ENCODE results near the gene NHSL2.

Gene NHSL2

GRCh38 chrX:72079607-72080006 lies 169.0 kb downstream of the NHSL2 start:
- Mint-ChIP-seq H3K4me3 (no peak overlapping the region), H3K27ac (peak overlapping the region; percentile 74), H3K36me3 (ENCODE audit: low read depth) (no peaks in the 10 kb centered on the region), H3K4me1 (peaks cover 48% of the 10 kb centered on the region), H3K9me3 (peaks cover 79% of the 10 kb centered on the region), H3K27me3 (ENCODE audit: low read depth, poor library complexity) (peaks cover 15% of the 10 kb centered on the region)
- DNase-seq = no peak
- TF ChIP-seq CTCF (IDR thresholded peaks at IDR 0.05) = no peak

- DNase-seq = no peak
- Mint-ChIP-seq H3K27me3 (ENCODE audit: low read depth, poor library complexity) (peaks cover 15% of the 10 kb centered on the region), H3K36me3 (ENCODE audit: low read depth) (no peaks in the 10 kb centered on the region), H3K9me3 (peaks cover 80% of the 10 kb centered on the region), H3K4me1 (peaks cover 48% of the 10 kb centered on the region), H3K27ac (no peak overlapping the region), H3K4me3 (no peak overlapping the region)
- no peak for TF ChIP-seq CTCF (IDR thresholded peaks at IDR 0.05)
Observed at GRCh38 chrX:72080150-72080549, 169.5 kb downstream of the NHSL2 start.

- Mint-ChIP-seq H3K4me1 (peaks cover 50% of the 10 kb centered on the region), H3K27ac (no peak overlapping the region), H3K4me3 (no peak overlapping the region), H3K36me3 (ENCODE audit: low read depth) (no peaks in the 10 kb centered on the region), H3K27me3 (ENCODE audit: low read depth, poor library complexity) (peaks cover 15% of the 10 kb centered on the region), H3K9me3 (peaks cover 81% of the 10 kb centered on the region)
- no peak for DNase-seq
- TF ChIP-seq CTCF (IDR thresholded peaks at IDR 0.05) = no peak
Observed at GRCh38 chrX:72080800-72081199, 170.2 kb downstream of the NHSL2 start.

GRCh38 chrX:72081605-72082320 lies 171.1 kb downstream of the NHSL2 start:
- Mint-ChIP-seq H3K36me3 (ENCODE audit: low read depth) (peaks cover under 1% of the 10 kb centered on the region), H3K27ac (peak overlapping the region; percentile 57), H3K9me3 (peaks cover 80% of the 10 kb centered on the region), H3K4me3 (no peak overlapping the region), H3K27me3 (ENCODE audit: low read depth, poor library complexity) (peaks cover 15% of the 10 kb centered on the region), H3K4me1 (peaks cover 53% of the 10 kb centered on the region)
- DNase-seq = no peak
- TF ChIP-seq CTCF (IDR thresholded peaks at IDR 0.05) = no peak

- TF ChIP-seq CTCF (IDR thresholded peaks at IDR 0.05) = no peak
- H3K9me3 Mint-ChIP-seq = peaks cover 84% of the 10 kb centered on the region
- peaks cover 9% of the 10 kb centered on the region for H3K27me3 Mint-ChIP-seq (ENCODE audit: low read depth, poor library complexity)
- DNase-seq = no peak
- H3K4me1 Mint-ChIP-seq = peaks cover 47% of the 10 kb centered on the region
- no peak overlapping the region for H3K4me3 Mint-ChIP-seq
- peaks cover 6% of the 10 kb centered on the region for H3K36me3 Mint-ChIP-seq (ENCODE audit: low read depth)
- no peak overlapping the region for H3K27ac Mint-ChIP-seq
Observed at GRCh38 chrX:72083291-72083690, 172.6 kb downstream of the NHSL2 start.

- Mint-ChIP-seq H3K4me1 (peaks cover 44% of the 10 kb centered on the region), H3K9me3 (peaks cover 84% of the 10 kb centered on the region), H3K4me3 (no peak overlapping the region), H3K27me3 (ENCODE audit: low read depth, poor library complexity) (peaks cover 7% of the 10 kb centered on the region), H3K36me3 (ENCODE audit: low read depth) (peaks cover 6% of the 10 kb centered on the region), H3K27ac (no peak overlapping the region)
- no peak for TF ChIP-seq CTCF (IDR thresholded peaks at IDR 0.05)
- DNase-seq = no peak
Observed at GRCh38 chrX:72084114-72084513, 173.5 kb downstream of the NHSL2 start.
